ENCODE results near the gene EXOC3L4.

GRCh38 chr14:103093856-103094405 is 594 bp upstream of the EXOC3L4 start:
- TF ChIP-seq CTCF (IDR thresholded peaks at IDR 0.05 in 8 of 11, conservative IDR thresholded peaks at IDR 0.05 in 3 of 11), result no peak
- TF ChIP-seq POLR2A (IDR thresholded peaks at IDR 0.05), result no peak
